ENCODE data around the gene RPS6KA2. TPM values are rescaled to one million over a fixed set of nuclear protein-coding genes. Genes with fewer than 3 reads are reported as not detected.

RPS6KA2 gene
- polyA plus RNA-seq, 1 donor = 22.5 TPM

GRCh38 chr6:166469426-166469961 lies 157.6 kb downstream of the RPS6KA2 start:
- DNase-seq (ENCODE audit: low read depth) = no peak

- DNase-seq (ENCODE audit: low read depth) = no peak
These were observed 159.5 kb downstream of the RPS6KA2 start for GRCh38 chr6:166467436-166468000.

GRCh38 chr6:166466178-166467122 lies 160.6 kb downstream of the RPS6KA2 start:
- no peak for DNase-seq (ENCODE audit: low read depth)

GRCh38 chr6:166465671-166466087 lies 161.4 kb downstream of the RPS6KA2 start:
- DNase-seq (ENCODE audit: low read depth) = peak; percentile 55

GRCh38 chr6:166465003-166465399 lies 162.1 kb downstream of the RPS6KA2 start:
- DNase-seq (ENCODE audit: low read depth) = no peak

GRCh38 chr6:166464068-166465002 lies 162.7 kb downstream of the RPS6KA2 start:
- DNase-seq (ENCODE audit: low read depth) = no peak

- DNase-seq (ENCODE audit: low read depth) = no peak
These were observed 163.5 kb downstream of the RPS6KA2 start for GRCh38 chr6:166463359-166464067.

- no peak for DNase-seq (ENCODE audit: low read depth)
These were observed 164.5 kb downstream of the RPS6KA2 start for GRCh38 chr6:166462461-166463135.

GRCh38 chr6:166461821-166462460 lies 165.1 kb downstream of the RPS6KA2 start:
- no peak for DNase-seq (ENCODE audit: low read depth)

GRCh38 chr6:166460473-166461437 lies 166.3 kb downstream of the RPS6KA2 start:
- DNase-seq (ENCODE audit: low read depth) = no peak

- no peak for DNase-seq (ENCODE audit: low read depth)
These were observed 167.1 kb downstream of the RPS6KA2 start for GRCh38 chr6:166459906-166460305.

- DNase-seq (ENCODE audit: low read depth) = no peak
These were observed 167.8 kb downstream of the RPS6KA2 start for GRCh38 chr6:166459272-166459671.

- DNase-seq (ENCODE audit: low read depth) = no peak
These were observed 170.5 kb downstream of the RPS6KA2 start for GRCh38 chr6:166456395-166457156.

- no peak for DNase-seq (ENCODE audit: low read depth)
These were observed 172.1 kb downstream of the RPS6KA2 start for GRCh38 chr6:166454692-166455515.

GRCh38 chr6:166453651-166454050 lies 173.4 kb downstream of the RPS6KA2 start:
- no peak for DNase-seq (ENCODE audit: low read depth)

- DNase-seq (ENCODE audit: low read depth) = no peak
These were observed 176.7 kb downstream of the RPS6KA2 start for GRCh38 chr6:166450167-166450873.

Data from forelimb muscle (tissue), 1 donor.